ENCODE results near the gene TRIP4. TPM values are rescaled to one million over a fixed set of nuclear protein-coding genes. Genes with fewer than 3 reads are reported as not detected.
"Not testable (repeated sequence)": the region's sequence is repeated elsewhere in the genome, so short reads cannot be mapped to it uniquely, and the experiment has no call there.

The TRIP4 gene
- total RNA-seq, 1 donor, result 9.4 TPM

DNA sequence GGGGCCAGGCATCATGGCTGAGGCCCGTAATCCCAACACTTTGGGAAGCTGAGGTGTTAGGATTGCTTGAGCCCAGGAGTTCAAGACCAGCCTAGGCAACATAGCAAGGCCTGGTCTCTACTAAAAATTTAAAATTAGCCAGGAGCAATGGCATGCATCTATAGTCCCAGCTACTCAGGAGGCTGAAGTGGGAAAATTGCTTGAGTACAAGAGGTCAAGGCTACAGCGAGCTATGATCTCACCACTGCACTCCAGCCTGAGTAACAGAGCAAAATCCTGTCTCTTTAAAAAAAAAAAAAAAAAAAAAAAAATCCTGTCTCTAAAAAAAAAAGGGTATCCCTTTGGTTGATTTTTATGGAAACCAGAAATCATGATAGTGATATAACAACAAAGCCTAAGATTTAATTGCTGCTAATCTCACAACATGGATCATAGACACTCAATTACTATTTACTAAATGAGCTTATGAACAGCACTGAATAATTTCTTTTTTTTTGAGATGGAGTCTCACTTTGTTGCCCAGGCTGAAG is 18.5 kb upstream of the TRIP4 start:
- no peaks in the 10 kb centered on the region for H3K9me3 ChIP-seq (ENCODE audit: low read depth, low read length)
- no peaks in the 10 kb centered on the region for H3K27me3 ChIP-seq (ENCODE audit: insufficient read depth, low read length)
- no peak overlapping the region for H3K4me3 ChIP-seq (ENCODE audit: low read length)
- H3K4me1 ChIP-seq (ENCODE audit: insufficient read depth, low read length), result peaks cover 6% of the 10 kb centered on the region

DNA sequence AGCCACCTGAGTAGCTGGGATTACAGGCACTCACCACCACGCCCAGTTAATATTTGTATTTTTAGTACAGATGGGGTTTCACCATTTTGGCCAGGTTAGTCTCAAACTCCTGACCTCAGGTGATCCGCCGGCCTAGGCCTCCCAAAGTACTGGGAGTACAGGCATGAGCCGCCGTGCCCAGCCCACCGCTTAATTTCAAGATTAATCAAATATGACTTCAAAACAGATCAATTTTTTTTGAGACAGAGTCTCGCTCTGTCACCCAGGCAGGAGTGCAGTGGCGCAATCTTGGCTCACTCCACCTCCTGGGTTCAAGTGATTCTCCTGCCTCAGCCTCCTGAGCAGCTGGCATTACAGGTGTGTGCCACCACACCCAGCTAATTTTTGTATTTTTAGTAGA is 16.3 kb upstream of the TRIP4 start:
- not testable (repeated sequence) for H3K9me3 ChIP-seq (ENCODE audit: low read depth, low read length); H3K4me3 ChIP-seq (ENCODE audit: low read length); H3K27me3 ChIP-seq (ENCODE audit: insufficient read depth, low read length); H3K4me1 ChIP-seq (ENCODE audit: insufficient read depth, low read length)

DNA sequence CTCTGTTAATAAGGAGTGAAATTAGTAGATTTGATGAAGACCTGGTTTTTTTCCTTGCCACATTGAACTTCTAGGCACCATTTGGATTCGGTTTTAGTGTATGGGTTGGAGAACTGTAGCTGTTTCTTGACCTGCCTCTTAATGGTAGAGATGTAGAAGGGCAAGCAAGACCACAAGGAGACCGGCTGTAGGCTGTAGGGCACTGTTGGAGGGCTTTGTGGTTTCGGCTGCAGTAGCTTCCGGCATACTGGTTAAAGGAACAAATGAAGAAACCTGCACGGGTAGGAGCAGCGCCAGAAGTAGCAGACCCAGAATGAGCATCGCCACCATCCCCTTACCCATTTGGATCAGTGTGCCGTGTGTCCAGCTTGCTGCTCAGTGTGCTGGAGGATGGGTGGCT is 14.3 kb upstream of the TRIP4 start:
- H3K4me1 ChIP-seq (ENCODE audit: insufficient read depth, low read length), result peaks cover under 1% of the 10 kb centered on the region
- H3K27me3 ChIP-seq (ENCODE audit: insufficient read depth, low read length), result no peaks in the 10 kb centered on the region
- no peak overlapping the region for H3K4me3 ChIP-seq (ENCODE audit: low read length)
- H3K9me3 ChIP-seq (ENCODE audit: low read depth, low read length), result no peaks in the 10 kb centered on the region

GRCh38 chr15:64379216-64379960 is 8.2 kb upstream of the TRIP4 start:
- Histone ChIP-seq H3K4me1 (ENCODE audit: insufficient read depth, low read length) (peaks cover 17% of the 10 kb centered on the region), H3K9me3 (ENCODE audit: low read depth, low read length) (no peaks in the 10 kb centered on the region), H3K4me3 (ENCODE audit: low read length) (no peak overlapping the region), H3K27me3 (ENCODE audit: insufficient read depth, low read length) (no peaks in the 10 kb centered on the region)

GRCh38 chr15:64380130-64380870 is 7.3 kb upstream of the TRIP4 start:
- not testable (repeated sequence) for H3K27me3 ChIP-seq (ENCODE audit: insufficient read depth, low read length); H3K9me3 ChIP-seq (ENCODE audit: low read depth, low read length)
- Histone ChIP-seq H3K4me1 (ENCODE audit: insufficient read depth, low read length) (peaks cover 17% of the 10 kb centered on the region), H3K4me3 (ENCODE audit: low read length) (peak overlapping the region; percentile 65)

DNA sequence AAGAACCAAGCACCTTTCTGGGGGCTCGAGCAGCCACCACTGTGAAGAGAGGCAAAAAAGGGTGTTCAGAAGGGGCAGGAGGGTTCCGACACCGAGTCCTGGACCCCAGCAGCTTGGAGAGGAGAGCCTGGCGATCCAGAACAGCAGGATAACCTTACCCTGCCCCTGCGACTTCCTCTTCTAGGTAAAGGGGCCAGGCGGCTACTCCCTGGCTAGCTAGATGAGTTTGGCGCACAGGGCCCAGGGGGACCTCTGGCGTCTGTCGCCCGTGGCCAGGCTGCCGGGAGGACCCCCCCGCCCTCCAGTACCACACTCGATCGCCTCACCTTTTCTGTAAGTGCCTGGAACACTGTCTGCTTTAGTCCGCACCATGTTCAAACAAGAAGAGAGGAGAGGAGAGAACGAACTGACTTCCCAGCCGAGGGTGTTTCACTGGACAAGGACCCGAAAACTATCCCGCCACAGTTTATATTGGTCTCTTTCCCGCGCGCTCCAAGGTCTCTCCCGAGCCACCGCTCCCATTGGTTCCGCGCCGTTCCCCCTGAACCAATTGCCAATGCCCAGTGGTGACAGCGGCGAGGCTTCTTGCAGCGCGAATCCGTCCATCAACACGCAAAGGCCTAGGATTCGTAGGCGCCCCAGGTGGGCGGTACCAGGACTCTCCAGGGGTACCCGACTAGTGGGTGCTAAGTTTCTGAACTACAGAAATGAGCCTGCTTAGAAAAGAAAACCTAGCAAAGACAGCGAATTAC is 6.5 kb upstream of the TRIP4 start, which contains the start of gene PCLAF:
PCLAF (minus strand) TSS at position 442 of the 752 bp plus-strand sequence; CDS start at position 372, 70 bp downstream.
- Histone ChIP-seq H3K4me3 (ENCODE audit: low read length) (peak within 1 kb of the TSS; percentile 65), H3K9me3 (ENCODE audit: low read depth, low read length) (no peaks in the 10 kb centered on the region), H3K4me1 (ENCODE audit: insufficient read depth, low read length) (peaks cover 17% of the 10 kb centered on the region), H3K27me3 (ENCODE audit: insufficient read depth, low read length) (no peaks in the 10 kb centered on the region)

DNA sequence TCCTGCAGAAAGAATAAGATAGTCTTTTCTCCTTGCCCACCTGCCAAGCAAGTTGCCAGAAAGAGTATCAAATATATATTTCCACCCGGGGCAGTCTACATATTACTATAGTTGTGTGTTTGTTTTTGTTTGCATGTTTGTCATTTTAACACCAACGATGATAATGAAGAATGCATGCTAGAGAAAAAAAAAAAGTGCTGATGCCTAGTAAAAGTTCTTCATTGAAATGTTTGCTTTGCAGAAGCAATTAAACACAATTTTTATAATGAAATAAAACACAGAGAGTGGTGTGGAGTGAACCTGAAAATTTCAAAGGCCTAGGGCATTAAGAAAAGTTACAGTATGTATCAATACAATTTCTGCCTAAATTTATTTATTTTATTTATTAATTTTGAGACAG is 3.9 kb upstream of the TRIP4 start:
- Histone ChIP-seq H3K4me1 (ENCODE audit: insufficient read depth, low read length) (peaks cover 31% of the 10 kb centered on the region), H3K9me3 (ENCODE audit: low read depth, low read length) (no peaks in the 10 kb centered on the region), H3K4me3 (ENCODE audit: low read length) (no peak overlapping the region), H3K27me3 (ENCODE audit: insufficient read depth, low read length) (no peaks in the 10 kb centered on the region)

DNA sequence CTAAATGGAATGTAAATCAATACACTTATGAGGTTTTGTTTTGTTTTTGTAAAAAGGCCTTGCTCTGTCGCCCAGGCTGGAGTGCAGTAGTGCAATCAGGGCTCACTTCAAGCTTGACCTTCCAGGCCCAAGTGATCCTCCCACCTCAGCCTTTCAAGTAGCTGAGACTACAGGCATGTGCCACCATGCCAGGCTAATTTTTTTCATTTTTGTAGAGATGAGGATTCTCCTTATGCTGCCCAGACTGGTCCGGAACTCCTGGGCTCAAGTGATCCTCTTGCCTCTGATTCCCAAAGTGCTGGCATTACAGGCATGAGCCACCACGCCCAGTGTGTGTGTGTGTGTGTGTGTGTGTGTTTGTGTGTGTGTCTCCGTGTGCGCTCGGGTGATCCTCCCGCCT is 1.3 kb upstream of the TRIP4 start:
- H3K4me1 ChIP-seq (ENCODE audit: insufficient read depth, low read length), result peaks cover 25% of the 10 kb centered on the region
- no peaks in the 10 kb centered on the region for H3K9me3 ChIP-seq (ENCODE audit: low read depth, low read length)
- no peaks in the 10 kb centered on the region for H3K27me3 ChIP-seq (ENCODE audit: insufficient read depth, low read length)
- H3K4me3 ChIP-seq (ENCODE audit: low read length), result no peak overlapping the region

DNA sequence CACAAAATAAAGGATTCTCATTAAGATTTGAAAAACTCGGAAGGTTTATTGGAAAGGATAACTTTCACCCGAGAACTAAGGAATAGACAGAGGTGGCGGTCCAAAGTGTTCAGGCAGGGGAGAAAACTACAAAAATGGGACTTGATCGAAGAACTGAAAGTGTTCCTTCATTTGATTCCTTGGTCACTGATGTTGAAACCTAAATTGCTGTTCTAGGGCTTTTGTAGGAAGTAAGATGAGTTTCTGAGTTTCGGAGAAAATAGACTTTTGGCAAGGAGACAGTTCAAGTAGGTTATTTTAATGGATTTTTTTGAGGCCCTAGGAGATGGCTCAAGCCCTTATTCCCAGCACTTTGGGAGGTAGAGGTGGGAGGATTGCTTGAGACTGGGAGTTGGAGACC is 1.4 kb downstream of the TRIP4 start:
- Histone ChIP-seq H3K9me3 (ENCODE audit: low read depth, low read length) (no peaks in the 10 kb centered on the region), H3K4me3 (ENCODE audit: low read length) (no peak overlapping the region), H3K27me3 (ENCODE audit: insufficient read depth, low read length) (no peaks in the 10 kb centered on the region), H3K4me1 (ENCODE audit: insufficient read depth, low read length) (peaks cover 20% of the 10 kb centered on the region)

- not testable (repeated sequence) for H3K9me3 ChIP-seq (ENCODE audit: low read depth, low read length); H3K27me3 ChIP-seq (ENCODE audit: insufficient read depth, low read length); H3K4me3 ChIP-seq (ENCODE audit: low read length)
- peaks cover 15% of the 10 kb centered on the region for H3K4me1 ChIP-seq (ENCODE audit: insufficient read depth, low read length)
Observed at GRCh38 chr15:64392471-64392870, 4.8 kb downstream of the TRIP4 start.

GRCh38 chr15:64396789-64397188 is 9.2 kb downstream of the TRIP4 start:
- Histone ChIP-seq H3K9me3 (ENCODE audit: low read depth, low read length) (no peaks in the 10 kb centered on the region), H3K27me3 (ENCODE audit: insufficient read depth, low read length) (no peaks in the 10 kb centered on the region), H3K4me1 (ENCODE audit: insufficient read depth, low read length) (no peaks in the 10 kb centered on the region), H3K4me3 (ENCODE audit: low read length) (no peak overlapping the region)

- Histone ChIP-seq H3K4me1 (ENCODE audit: insufficient read depth, low read length) (no peaks in the 10 kb centered on the region), H3K9me3 (ENCODE audit: low read depth, low read length) (no peaks in the 10 kb centered on the region), H3K4me3 (ENCODE audit: low read length) (no peak overlapping the region), H3K27me3 (ENCODE audit: insufficient read depth, low read length) (no peaks in the 10 kb centered on the region)
Observed at GRCh38 chr15:64398575-64398974, 10.9 kb downstream of the TRIP4 start.

GRCh38 chr15:64400583-64400982 is 12.9 kb downstream of the TRIP4 start:
- H3K27me3 ChIP-seq (ENCODE audit: insufficient read depth, low read length), result no peaks in the 10 kb centered on the region
- no peaks in the 10 kb centered on the region for H3K9me3 ChIP-seq (ENCODE audit: low read depth, low read length)
- H3K4me3 ChIP-seq (ENCODE audit: low read length), result no peak overlapping the region
- no peaks in the 10 kb centered on the region for H3K4me1 ChIP-seq (ENCODE audit: insufficient read depth, low read length)

GRCh38 chr15:64412216-64412615 is 24.6 kb downstream of the TRIP4 start:
- H3K27me3 ChIP-seq (ENCODE audit: insufficient read depth, low read length), result no peaks in the 10 kb centered on the region
- H3K4me1 ChIP-seq (ENCODE audit: insufficient read depth, low read length), result no peaks in the 10 kb centered on the region
- H3K9me3 ChIP-seq (ENCODE audit: low read depth, low read length), result no peaks in the 10 kb centered on the region
- H3K4me3 ChIP-seq (ENCODE audit: low read length), result no peak overlapping the region

DNA sequence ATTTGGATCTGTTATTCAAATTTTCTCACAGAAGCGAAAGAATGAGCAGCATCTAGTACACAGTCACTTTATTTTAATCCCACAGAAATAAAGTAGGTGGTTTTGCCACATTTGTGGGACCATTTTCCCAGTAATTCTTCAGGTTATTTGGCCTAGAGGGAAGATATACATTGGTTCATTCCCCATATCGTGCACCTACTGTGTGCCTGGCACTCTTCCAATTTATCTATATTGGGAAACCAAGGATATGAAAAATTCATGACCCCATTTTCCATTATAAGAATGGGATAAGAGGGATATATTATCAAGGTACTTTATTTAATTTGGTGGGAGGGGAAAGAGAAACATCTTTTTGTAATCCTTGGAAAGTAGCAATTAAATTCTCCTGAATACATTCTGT is 35.1 kb downstream of the TRIP4 start:
- H3K27me3 ChIP-seq (ENCODE audit: insufficient read depth, low read length), result no peaks in the 10 kb centered on the region
- H3K9me3 ChIP-seq (ENCODE audit: low read depth, low read length), result no peaks in the 10 kb centered on the region
- H3K4me3 ChIP-seq (ENCODE audit: low read length), result no peak overlapping the region
- H3K4me1 ChIP-seq (ENCODE audit: insufficient read depth, low read length), result peaks cover 6% of the 10 kb centered on the region
